ENCODE measurements around the gene DACH1.
"Not testable (repeated sequence)": the region's sequence is repeated elsewhere in the genome, so short reads cannot be mapped to it uniquely, and the experiment has no call there.

Gene DACH1

DNA sequence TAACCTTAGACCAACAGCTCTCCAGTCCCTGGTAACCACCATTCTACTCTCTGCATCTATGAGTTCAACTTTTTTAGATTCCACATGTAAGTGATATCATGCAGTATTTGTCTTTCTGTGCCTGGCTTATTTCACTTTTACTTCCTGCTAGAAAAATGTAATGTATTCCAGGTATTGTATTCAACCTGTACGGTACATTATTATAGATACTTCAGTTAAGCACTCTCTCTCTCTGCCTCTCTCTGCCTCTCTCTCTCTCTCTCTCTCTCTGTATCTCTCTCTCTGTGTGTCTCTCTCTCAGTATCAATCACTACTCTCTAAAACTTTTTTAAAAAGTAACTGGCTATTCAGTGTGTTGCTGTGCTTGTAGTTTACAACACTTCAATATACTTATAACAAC lies 8.4 kb downstream of the DACH1 start:
- TF ChIP-seq Cebpa-rat (IDR thresholded peaks at IDR 0.05), result no peak

DNA sequence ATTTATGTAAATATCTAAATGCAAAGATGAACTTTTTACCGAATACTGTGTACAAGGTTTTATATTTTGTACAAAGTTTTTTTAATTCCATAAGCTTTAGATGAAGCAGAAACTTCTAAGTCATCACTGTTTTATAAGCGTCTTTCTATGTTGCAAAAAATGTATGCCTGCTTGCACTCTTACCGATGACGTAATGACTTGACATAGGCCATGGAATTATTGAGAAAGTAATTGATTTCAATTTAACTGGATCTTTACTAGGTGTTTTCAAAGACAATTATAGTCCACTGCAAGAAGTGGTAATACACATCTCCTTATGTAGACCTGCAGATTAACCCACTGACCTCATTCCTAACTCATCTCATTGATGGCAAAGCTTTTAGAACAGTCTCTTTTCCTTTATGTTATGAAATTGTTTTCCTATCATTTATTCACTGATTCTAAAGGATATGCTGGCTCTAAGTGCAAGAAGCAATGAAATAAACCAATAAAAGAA lies 10.4 kb downstream of the DACH1 start:
- H4K20me1 ChIP-seq, result no peaks in the 10 kb centered on the region
- H3K4me2 ChIP-seq, result no peak overlapping the region
- H3K36me3 ChIP-seq, result no peaks in the 10 kb centered on the region
- H3K4me3 ChIP-seq, result no peak overlapping the region
- H3K27ac ChIP-seq, result no peak overlapping the region
- no peaks in the 10 kb centered on the region for H3K4me1 ChIP-seq
- no peak overlapping the region for H3K9ac ChIP-seq
- no peak for TF ChIP-seq Cebpa-rat (IDR thresholded peaks at IDR 0.05)
- H3K9me3 ChIP-seq, result no peaks in the 10 kb centered on the region
- H3K27me3 ChIP-seq, result no peaks in the 10 kb centered on the region; the same call in 1 of the 2 replicates

More for the DNA sequence above, 8.4 kb downstream of the DACH1 start:
- H3K27me3 ChIP-seq, result peaks cover 17% of the 10 kb centered on the region; the same call in 1 of the 2 replicates
- no peak overlapping the region for H3K4me2 ChIP-seq
- no peaks in the 10 kb centered on the region for H3K36me3 ChIP-seq
- H3K27ac ChIP-seq, result no peak overlapping the region
- H4K20me1 ChIP-seq, result no peaks in the 10 kb centered on the region
- no peaks in the 10 kb centered on the region for H3K4me1 ChIP-seq
- H3K9ac ChIP-seq, result no peak overlapping the region
- H3K4me3 ChIP-seq, result no peak overlapping the region
- no peaks in the 10 kb centered on the region for H3K9me3 ChIP-seq

DNA sequence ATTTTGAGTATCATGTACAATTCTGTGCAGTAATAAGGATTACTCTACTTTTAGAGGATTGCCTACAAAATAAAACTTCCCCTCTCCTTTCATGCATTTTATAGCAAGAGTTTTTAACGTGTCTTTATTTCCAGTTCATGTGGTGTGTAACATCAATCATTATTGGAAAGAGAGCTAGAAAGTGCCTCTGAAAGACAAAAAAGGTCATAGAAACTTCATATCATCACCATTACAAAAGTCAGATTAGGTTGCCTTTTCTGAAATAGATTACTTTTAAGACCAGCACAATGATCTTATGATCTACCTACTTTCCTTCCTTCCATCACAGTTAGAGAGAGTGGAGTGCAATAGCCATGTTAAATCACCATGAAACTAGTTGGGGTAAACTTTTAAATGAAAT lies 12.6 kb downstream of the DACH1 start:
- no peaks in the 10 kb centered on the region for H3K9me3 ChIP-seq
- no peaks in the 10 kb centered on the region for H4K20me1 ChIP-seq
- no peak overlapping the region for H3K27ac ChIP-seq
- no peaks in the 10 kb centered on the region for H3K4me1 ChIP-seq
- H3K36me3 ChIP-seq, result no peaks in the 10 kb centered on the region
- no peaks in the 10 kb centered on the region for H3K27me3 ChIP-seq
- no peak for TF ChIP-seq Cebpa-rat (IDR thresholded peaks at IDR 0.05)
- no peak overlapping the region for H3K4me2 ChIP-seq
- no peak overlapping the region for H3K4me3 ChIP-seq
- H3K9ac ChIP-seq, result no peak overlapping the region

DNA sequence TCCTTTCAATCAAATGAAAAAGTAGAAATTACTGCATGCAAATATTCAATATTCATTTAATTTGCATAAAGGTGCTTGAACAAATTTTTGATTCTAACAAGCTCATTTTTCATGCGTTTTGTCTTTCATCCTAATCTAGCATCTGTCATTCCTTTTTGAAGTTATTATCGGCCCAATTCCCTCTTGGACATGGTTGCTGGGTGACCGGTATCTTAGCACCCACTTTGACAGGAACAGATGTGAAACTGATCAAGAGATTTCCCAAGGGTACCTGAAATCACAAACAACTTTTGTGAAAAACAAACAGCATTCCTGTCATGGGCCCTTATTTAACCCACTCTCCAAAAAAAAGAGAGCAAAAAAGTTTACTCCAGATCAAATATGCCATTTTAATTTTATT lies 13.3 kb downstream of the DACH1 start:
- Histone ChIP-seq H3K4me2 (no peak overlapping the region), H3K4me1 (no peaks in the 10 kb centered on the region), H3K36me3 (no peaks in the 10 kb centered on the region), H3K27me3 (no peaks in the 10 kb centered on the region), H3K9ac (no peak overlapping the region), H3K27ac (no peak overlapping the region), H3K9me3 (no peaks in the 10 kb centered on the region), H4K20me1 (no peaks in the 10 kb centered on the region), H3K4me3 (no peak overlapping the region)
- TF ChIP-seq Cebpa-rat (IDR thresholded peaks at IDR 0.05), result no peak

DNA sequence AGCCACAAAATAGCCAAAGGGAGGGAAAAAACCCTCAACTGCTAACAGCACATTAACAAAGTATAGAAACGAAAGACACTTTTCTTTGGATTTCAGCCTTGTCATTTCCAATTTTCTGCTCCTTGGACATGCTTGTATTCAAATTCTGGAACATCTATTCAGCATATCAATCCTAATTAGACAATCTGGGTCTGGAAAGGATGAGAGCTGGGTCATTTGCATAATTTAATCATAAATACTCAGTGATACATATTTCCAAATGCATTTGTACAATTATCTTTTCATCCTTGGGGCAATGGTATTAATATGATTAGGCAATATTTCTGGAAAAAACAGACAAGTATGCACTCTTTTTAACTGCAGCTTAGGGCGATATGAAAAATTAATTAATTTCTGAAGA lies 14.3 kb downstream of the DACH1 start:
- Histone ChIP-seq H3K9ac (no peak overlapping the region), H3K27ac (no peak overlapping the region), H3K36me3 (no peaks in the 10 kb centered on the region), H3K9me3 (no peaks in the 10 kb centered on the region), H4K20me1 (no peaks in the 10 kb centered on the region), H3K4me2 (no peak overlapping the region), H3K27me3 (no peaks in the 10 kb centered on the region), H3K4me1 (no peaks in the 10 kb centered on the region), H3K4me3 (no peak overlapping the region)
- TF ChIP-seq Cebpa-rat (IDR thresholded peaks at IDR 0.05), result no peak

DNA sequence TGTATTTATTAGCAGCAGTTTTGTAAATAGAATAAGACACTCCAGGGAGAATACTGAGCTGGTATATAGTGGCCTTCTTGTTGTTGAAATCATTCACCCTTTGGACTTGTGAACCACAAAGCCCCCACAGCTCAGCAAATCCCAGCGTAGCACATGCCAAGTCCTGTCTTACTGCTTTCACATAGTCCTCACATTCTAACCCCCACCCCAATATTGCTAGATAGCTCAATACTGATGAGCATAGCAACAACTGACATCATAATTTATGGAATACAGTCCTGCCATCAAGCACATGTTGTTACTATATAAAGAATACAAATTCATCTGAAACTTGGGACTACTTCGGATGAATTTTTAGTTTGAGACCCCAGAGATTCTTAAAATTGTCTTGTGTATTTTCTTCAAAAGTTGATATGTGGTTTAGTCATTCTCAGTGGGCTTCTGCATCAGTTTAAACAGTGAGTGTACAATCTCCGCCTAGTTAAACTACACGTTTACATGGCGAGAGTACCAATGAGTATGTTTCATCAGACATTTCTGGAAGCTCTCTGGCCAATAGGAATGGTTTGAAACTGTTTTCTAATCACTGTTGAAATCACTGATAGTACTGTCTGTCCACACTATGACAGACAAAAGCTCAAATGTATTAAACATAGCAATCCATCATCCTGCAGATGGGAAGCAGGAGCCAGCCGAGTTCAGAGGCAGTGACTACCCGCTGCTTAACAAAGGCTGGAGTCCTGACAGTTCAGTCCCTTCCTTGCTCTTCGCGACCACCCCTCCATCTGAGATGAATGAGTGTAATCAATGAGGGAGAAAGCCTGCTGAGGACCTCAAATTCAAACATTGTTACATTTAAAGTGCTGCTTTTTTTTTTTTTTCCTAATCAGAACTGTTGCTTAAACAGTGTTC lies 15.2 kb downstream of the DACH1 start:
- Histone ChIP-seq H3K4me3 (no peak overlapping the region), H3K9me3 (no peaks in the 10 kb centered on the region), H3K27me3 (no peaks in the 10 kb centered on the region), H3K36me3 (no peaks in the 10 kb centered on the region), H4K20me1 (no peaks in the 10 kb centered on the region), H3K4me1 (no peaks in the 10 kb centered on the region), H3K27ac (no peak overlapping the region), H3K9ac (no peak overlapping the region), H3K4me2 (no peak overlapping the region)
- no peak for TF ChIP-seq Cebpa-rat (IDR thresholded peaks at IDR 0.05)

DNA sequence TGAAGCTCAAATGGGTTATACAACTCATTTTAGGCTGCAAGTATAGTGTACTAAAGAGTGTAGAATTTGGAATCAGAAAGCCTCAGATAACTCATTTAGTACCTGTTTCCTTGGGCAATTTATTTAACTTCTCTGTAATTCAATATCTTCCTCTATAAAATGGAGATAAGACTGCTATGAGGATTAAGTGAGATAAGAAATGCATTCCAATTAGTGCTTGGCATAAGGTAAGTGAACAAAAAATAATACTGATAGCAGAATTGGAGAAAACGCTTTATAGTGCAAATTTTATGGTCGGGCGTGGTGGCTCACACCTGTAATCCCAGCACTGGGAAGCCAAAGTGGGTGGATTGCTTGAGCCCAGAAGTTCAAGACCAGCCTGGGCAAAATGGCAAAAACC lies 25.0 kb downstream of the DACH1 start:
- Histone ChIP-seq H3K27ac (no peak overlapping the region), H3K9ac (no peak overlapping the region), H3K36me3 (no peaks in the 10 kb centered on the region), H3K4me3 (no peak overlapping the region), H3K9me3 (no peaks in the 10 kb centered on the region), H3K27me3 (no peaks in the 10 kb centered on the region), H3K4me1 (no peaks in the 10 kb centered on the region), H3K4me2 (no peak overlapping the region), H4K20me1 (no peaks in the 10 kb centered on the region)
- TF ChIP-seq Cebpa-rat (IDR thresholded peaks at IDR 0.05), result no peak

DNA sequence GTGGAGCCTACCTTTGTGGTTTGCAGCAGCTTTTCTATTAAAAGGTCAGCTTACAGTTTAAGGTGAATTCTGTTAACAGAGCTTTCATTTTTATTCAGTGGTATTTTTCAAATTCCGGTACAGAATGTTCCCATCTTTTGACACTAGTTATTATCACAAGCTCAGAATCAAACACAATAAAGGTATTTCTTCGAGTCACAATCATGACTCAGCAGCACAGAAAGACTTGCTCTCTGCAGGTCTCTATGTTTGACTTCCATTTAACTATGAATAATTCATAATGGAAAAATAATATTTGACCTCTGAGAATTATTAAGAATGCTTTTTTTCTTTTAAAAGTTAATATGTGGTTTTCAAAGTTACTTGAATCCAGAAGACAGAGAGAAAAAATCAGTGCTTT lies 28.2 kb downstream of the DACH1 start:
- TF ChIP-seq Cebpa-rat (IDR thresholded peaks at IDR 0.05), result no peak
- H4K20me1 ChIP-seq, result no peaks in the 10 kb centered on the region

DNA sequence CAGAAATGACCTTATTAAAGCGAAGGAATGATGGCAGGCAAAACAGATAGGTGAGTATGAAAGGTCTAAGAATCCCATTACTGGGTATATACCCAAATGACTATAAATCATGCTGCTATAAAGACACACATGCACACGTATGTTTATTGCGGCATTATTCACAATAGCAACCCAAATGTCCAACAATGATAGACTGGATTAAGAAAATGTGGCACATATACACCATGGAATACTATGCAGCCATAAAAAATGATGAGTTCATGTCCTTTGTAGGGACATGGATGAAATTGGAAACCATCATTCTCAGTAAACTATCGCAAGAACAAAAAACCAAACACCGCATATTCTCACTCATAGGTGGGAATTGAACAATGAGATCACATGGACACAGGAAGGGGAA lies 29.4 kb downstream of the DACH1 start:
- not testable (repeated sequence) for H3K9me3 ChIP-seq, H4K20me1 ChIP-seq, H3K4me2 ChIP-seq, H3K9ac ChIP-seq, H3K27ac ChIP-seq, H3K27me3 ChIP-seq, H3K4me3 ChIP-seq, H3K36me3 ChIP-seq, H3K4me1 ChIP-seq

More for the DNA sequence above, 28.2 kb downstream of the DACH1 start:
- H3K4me1 ChIP-seq, result no peaks in the 10 kb centered on the region
- no peaks in the 10 kb centered on the region for H3K27me3 ChIP-seq
- H3K27ac ChIP-seq, result no peak overlapping the region
- H3K9ac ChIP-seq, result no peak overlapping the region
- H3K9me3 ChIP-seq, result no peaks in the 10 kb centered on the region
- H3K4me2 ChIP-seq, result no peak overlapping the region
- no peaks in the 10 kb centered on the region for H3K36me3 ChIP-seq
- no peak overlapping the region for H3K4me3 ChIP-seq

DNA sequence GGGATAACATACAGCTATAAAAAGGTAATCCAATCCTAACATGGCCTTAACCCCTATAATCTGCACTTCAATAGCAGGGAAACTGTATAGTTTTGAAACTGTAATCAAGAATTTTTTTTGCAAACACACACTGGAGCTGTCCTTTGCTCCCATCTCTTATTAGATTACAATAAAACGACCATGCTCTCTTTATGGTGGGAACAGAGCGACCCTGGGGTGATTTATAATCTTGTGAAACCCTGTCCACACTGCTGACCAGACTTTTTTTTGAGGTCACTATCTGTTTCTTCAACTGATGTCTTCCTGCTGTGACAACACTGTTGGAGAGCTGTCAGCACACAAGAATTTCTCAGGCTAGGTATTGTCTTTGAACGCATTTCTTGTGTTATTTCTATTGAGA lies 35.3 kb downstream of the DACH1 start:
- H4K20me1 ChIP-seq, result no peaks in the 10 kb centered on the region
- H3K4me1 ChIP-seq, result peaks cover 13% of the 10 kb centered on the region
- H3K4me2 ChIP-seq, result no peak overlapping the region
- H3K27ac ChIP-seq, result no peak overlapping the region
- H3K4me3 ChIP-seq, result no peak overlapping the region
- no peak overlapping the region for H3K9ac ChIP-seq
- no peaks in the 10 kb centered on the region for H3K27me3 ChIP-seq
- TF ChIP-seq Cebpa-rat (IDR thresholded peaks at IDR 0.05), result no peak
- no peaks in the 10 kb centered on the region for H3K36me3 ChIP-seq
- no peaks in the 10 kb centered on the region for H3K9me3 ChIP-seq
